Measurements from ENCODE around the gene ZNF502.

ZNF502 gene

DNA sequence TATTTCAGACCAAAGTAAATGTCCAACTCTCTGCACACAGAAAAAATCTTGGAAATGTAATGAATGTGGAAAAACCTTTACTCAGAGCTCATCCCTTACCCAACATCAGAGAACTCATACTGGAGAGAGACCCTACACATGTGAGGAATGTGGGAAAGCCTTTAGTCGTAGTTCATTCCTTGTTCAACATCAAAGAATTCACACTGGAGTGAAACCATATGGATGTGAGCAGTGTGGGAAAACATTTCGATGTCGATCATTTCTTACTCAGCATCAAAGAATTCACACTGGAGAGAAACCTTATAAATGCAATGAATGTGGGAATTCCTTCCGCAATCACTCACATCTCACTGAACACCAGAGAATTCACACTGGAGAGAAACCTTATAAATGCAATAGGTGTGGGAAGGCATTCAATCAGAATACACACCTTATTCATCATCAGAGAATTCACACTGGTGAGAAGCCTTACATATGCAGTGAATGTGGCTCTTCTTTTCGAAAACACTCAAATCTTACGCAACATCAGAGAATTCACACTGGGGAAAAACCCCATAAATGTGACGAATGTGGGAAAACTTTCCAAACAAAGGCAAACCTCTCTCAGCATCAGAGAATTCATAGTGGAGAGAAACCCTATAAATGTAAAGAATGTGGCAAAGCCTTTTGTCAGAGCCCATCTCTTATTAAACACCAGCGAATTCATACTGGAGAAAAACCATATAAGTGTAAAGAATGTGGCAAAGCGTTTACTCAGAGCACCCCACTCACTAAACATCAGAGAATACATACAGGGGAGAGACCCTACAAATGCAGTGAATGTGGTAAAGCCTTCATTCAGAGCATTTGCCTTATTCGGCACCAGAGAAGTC, 9.0 kb downstream of the ZNF502 start:
- peaks cover 42% of the 10 kb centered on the region for H3K36me3 Mint-ChIP-seq (ENCODE audit: low read depth)
- DNase-seq: no peak
- peaks cover 96% of the 10 kb centered on the region for H3K9me3 Mint-ChIP-seq
- peaks cover 5% of the 10 kb centered on the region for H3K27me3 Mint-ChIP-seq (ENCODE audit: low read depth, poor library complexity)
- H3K4me1 Mint-ChIP-seq: no peaks in the 10 kb centered on the region
- no peak overlapping the region for H3K27ac Mint-ChIP-seq
- no peak overlapping the region for H3K4me3 Mint-ChIP-seq
- TF ChIP-seq, protein P1, sequence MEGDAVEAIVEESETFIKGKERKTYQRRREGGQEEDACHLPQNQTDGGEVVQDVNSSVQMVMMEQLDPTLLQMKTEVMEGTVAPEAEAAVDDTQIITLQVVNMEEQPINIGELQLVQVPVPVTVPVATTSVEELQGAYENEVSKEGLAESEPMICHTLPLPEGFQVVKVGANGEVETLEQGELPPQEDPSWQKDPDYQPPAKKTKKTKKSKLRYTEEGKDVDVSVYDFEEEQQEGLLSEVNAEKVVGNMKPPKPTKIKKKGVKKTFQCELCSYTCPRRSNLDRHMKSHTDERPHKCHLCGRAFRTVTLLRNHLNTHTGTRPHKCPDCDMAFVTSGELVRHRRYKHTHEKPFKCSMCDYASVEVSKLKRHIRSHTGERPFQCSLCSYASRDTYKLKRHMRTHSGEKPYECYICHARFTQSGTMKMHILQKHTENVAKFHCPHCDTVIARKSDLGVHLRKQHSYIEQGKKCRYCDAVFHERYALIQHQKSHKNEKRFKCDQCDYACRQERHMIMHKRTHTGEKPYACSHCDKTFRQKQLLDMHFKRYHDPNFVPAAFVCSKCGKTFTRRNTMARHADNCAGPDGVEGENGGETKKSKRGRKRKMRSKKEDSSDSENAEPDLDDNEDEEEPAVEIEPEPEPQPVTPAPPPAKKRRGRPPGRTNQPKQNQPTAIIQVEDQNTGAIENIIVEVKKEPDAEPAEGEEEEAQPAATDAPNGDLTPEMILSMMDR (IDR thresholded peaks at IDR 0.05): no peak

DNA sequence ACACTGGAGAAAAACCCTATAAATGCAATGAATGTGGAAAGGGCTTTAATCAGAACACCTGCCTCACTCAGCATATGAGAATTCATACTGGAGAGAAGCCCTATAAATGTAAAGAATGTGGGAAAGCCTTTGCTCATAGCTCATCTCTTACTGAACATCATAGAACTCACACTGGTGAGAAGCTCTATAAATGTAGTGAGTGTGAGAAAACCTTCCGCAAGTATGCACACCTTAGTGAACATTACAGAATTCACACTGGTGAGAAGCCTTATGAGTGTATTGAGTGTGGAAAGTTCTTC, 9.6 kb downstream of the ZNF502 start:
- Mint-ChIP-seq H3K4me3 (no peak overlapping the region), H3K36me3 (ENCODE audit: low read depth) (peaks cover 42% of the 10 kb centered on the region), H3K27ac (no peak overlapping the region), H3K27me3 (ENCODE audit: low read depth, poor library complexity) (peaks cover 5% of the 10 kb centered on the region), H3K9me3 (peaks cover 92% of the 10 kb centered on the region), H3K4me1 (no peaks in the 10 kb centered on the region)
- TF ChIP-seq, protein P1 (IDR thresholded peaks at IDR 0.05): no peak
- DNase-seq: no peak

DNA sequence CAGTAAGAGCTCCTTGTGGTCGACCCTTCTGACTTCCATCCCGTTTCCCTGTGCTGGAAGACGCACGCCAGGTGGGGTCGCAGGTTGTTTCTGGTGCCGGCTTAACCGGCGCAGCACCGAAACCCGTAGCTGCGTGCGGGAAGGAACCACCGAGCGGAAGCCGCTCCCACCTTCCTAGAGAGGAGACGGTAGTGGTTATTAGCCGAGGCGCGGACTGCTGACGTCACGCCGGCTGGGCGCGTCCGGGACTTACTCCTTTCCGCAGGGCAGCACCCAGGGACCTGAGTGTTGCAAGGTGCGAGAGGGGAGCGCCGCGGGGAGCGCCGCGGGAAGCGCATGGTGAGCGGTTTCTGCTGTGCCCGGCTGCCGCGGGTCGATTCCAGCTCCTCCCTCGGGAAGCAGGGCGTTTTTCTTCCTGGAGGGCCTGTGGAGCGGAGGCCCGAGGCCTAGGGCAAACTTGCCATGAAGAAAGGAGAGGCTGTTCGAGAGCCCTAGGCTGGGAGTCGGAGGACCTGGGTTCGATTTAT, 17.0 kb downstream of the ZNF502 start, which contains the start of gene ZNF501:
Gene ZNF501 (plus strand): TSS at position 252 of the 527 bp plus-strand sequence. CDS start 4,787 bp downstream, outside the sequence.
- H3K4me3 Mint-ChIP-seq: peak within 1 kb of the TSS; percentile 85
- H3K27ac Mint-ChIP-seq: no peak within 1 kb of the TSS
- H3K9me3 Mint-ChIP-seq: peaks cover 92% of the 10 kb centered on the region
- no peaks in the 10 kb centered on the region for H3K4me1 Mint-ChIP-seq
- peaks cover 60% of the 10 kb centered on the region for H3K36me3 Mint-ChIP-seq (ENCODE audit: low read depth)
- peaks cover 6% of the 10 kb centered on the region for H3K27me3 Mint-ChIP-seq (ENCODE audit: low read depth, poor library complexity)
- TF ChIP-seq, protein P1 (IDR thresholded peaks at IDR 0.05): no peak
- peak; percentile 74 for DNase-seq

DNA sequence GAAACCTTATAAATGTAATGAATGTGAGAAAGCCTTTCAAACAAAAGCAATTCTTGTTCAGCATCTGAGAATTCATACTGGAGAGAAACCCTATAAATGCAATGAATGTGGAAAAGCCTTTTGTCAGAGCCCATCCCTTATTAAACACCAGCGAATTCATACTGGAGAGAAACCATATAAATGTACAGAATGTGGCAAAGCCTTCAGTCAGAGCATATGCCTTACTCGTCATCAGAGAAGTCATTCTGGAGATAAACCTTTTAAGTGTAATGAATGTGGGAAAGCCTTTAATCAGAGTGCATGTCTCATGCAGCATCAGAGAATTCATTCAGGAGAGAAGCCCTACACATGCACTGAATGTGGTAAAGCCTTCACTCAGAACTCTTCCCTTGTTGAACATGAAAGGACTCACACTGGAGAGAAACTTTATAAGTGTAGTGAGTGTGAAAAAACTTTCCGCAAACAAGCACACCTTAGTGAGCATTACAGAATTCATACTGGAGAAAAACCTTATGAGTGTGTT, 22.2 kb downstream of the ZNF502 start:
- H3K9me3 Mint-ChIP-seq: peaks cover 95% of the 10 kb centered on the region
- peaks cover 89% of the 10 kb centered on the region for H3K36me3 Mint-ChIP-seq (ENCODE audit: low read depth)

DNA sequence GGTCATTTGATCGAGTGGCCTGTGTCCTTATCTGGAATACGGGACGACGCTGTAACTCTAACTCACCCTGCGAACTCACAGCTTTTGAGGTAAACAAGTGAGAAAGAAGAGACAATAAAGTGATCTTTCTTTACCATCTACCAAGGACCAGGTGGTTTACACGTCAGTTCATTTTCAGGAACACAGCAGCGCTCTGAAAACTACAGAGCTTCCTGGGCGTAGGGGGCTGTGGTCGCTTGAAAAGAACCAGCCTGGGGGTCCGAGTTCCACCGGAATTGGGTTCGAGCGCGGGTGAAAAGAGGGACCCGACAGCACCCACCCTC, 48.6 kb downstream of the ZNF502 start:
- Mint-ChIP-seq H3K36me3 (ENCODE audit: low read depth) (peaks cover 87% of the 10 kb centered on the region), H3K9me3 (peaks cover 96% of the 10 kb centered on the region), H3K4me3 (peak overlapping the region; percentile 91), H3K4me1 (peaks cover 10% of the 10 kb centered on the region), H3K27me3 (ENCODE audit: low read depth, poor library complexity) (no peaks in the 10 kb centered on the region), H3K27ac (peak overlapping the region; percentile 71)
- DNase-seq: no peak
- TF ChIP-seq, protein P1 (IDR thresholded peaks at IDR 0.05): no peak

More for the DNA sequence above, 22.2 kb downstream of the ZNF502 start:
- H3K4me3 Mint-ChIP-seq: no peak overlapping the region
- H3K27me3 Mint-ChIP-seq (ENCODE audit: low read depth, poor library complexity): peaks cover 2% of the 10 kb centered on the region
- no peak for DNase-seq
- TF ChIP-seq, protein P1 (IDR thresholded peaks at IDR 0.05): no peak
- H3K27ac Mint-ChIP-seq: no peak overlapping the region
- no peaks in the 10 kb centered on the region for H3K4me1 Mint-ChIP-seq

All from nephron progenitor cell (in vitro differentiated cells).